IMR-90 (cell line): ENCODE measurements around the gene LSMEM2.

Experiments
- CTCF ChIP-seq: conservative IDR thresholded peaks from 2 replicates; pipeline ENCODE4 v1.5.1; 2012; ENCODE audit warnings: mild to moderate bottlenecking, low read depth, low read length, improper control_type of control experiment
- MAFK ChIP-seq: IDR thresholded peaks from 2 replicates; pipeline ENCODE4 v1.6.1; 2012; ENCODE audit warnings: low read depth, low read length, improper control_type of control experiment
- POLR2A ChIP-seq: IDR thresholded peaks from 2 replicates; pipeline ENCODE4 v1.6.1; 2012; ENCODE audit warnings: mild to moderate bottlenecking, low read depth, low read length
- RFX5 ChIP-seq: IDR thresholded peaks from 2 replicates; pipeline ENCODE4 v1.8.0; 2012; ENCODE audit warnings: low read depth, mild to moderate bottlenecking, low read length, moderate library complexity
- USF2 ChIP-seq: fragments of 150-350 bp; IDR thresholded peaks from 2 replicates; pipeline ENCODE4 v1.6.1; 2017; ENCODE audit warnings: mild to moderate bottlenecking, antibody characterized with exemption, low read length, low read depth

- TF ChIP-seq RFX5: no peak
- TF ChIP-seq USF2: no peak
- TF ChIP-seq POLR2A: no peak
- TF ChIP-seq CTCF: no peak
- no peak for TF ChIP-seq MAFK
Observed at GRCh38 chr3:50239649-50240048, 39.2 kb upstream of the LSMEM2 start.
